Anterior cingulate cortex (tissue), 58 donors: ENCODE results near the gene NGB.

Experiments
- DNase-seq, 58 donors: peaks; one replicate each; lab custom pipeline; 2025; lab: John Stamatoyannopoulos, UW

The NGB gene

DNA sequence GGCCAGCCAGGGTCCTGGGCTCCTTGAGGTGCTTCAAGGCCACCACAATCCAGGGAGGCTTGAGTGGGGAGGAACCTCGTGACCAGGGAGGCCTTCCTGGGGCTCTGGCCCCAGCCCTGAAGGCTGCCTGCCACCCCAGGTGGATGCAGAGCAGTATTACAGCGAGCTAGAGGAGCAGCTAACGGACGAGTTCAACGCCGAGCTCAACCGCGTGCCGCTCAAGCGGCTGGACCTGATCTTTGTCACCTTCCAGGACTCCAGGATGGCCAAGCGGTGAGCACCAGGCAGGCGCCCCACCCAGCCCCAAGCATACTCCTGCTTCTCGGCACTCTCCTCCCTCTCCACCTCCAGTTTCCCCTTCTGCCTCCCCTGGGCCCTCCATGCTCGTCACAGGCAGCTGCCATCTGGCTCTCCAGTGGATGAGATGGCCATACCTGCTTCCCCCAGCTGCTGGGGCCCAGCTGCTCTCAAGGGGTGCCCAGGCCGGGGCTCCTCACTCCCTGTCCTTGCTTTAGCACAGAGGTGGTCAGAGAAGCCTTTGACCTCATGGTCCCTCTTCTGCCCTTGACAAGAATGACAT lies 30.6 kb downstream of the NGB start:
- DNase-seq = no peak

DNA sequence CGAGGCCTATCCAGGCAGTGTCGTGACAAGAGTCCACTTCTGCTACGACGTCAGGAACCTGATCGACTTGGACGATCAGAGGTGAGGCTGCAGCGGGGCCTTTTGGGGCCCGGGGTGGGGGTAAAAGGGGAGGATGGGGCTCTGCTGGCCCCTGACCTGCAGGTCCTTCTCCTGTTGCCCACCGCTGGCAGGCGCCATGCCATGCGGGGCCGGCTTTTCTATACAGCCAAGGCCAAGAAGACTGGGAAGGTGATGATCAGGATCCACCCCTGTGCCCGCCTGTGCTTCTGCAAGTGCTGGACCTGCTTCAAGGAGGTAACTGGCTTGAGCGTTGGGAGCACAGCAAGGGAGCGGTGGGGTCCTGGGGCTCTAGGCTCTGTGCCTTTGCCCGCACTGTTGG lies 31.6 kb downstream of the NGB start:
- no peak for DNase-seq

DNA sequence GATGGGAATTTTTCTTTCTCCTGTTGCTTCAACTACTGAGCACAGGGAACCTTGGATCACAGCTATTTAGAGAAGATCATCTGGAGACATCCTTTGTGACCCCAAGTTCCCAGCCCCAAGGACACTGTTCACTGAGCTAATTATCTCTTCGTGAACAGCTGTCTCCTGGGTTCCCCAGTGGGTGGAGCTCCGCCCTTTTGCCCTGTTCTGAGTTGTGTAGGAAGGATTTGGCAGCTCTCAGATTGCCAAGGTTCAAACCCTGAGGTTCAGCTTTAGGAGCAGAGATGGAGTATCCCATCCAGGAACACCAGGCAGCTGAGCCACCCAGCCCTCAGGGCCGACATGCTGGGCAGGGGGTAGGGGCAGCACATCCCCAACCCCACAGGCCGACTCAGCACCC lies 32.0 kb downstream of the NGB start:
- DNase-seq = no peak

DNA sequence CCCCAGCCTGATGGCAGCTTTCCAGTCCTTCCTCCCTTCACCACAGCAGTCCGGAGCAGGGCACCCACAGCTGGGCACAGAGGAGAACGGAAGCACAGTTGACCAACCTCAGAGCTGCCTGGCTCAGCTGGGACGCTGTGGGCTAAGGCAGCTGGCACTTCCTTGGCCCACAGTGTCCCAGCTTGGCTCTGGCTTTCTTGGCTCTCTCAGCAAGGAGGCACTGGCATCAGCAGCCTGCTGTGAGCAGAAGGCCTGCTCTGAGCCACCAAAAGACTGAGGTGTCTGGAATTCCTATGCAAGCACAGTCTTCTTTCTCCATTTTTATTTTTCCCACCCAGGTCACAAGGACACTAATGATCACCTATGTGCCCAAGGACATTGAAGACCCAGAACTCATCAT lies 32.6 kb downstream of the NGB start:
- peak in 3 of 58 donors; percentile 7 to 16 (median 14) for DNase-seq

DNA sequence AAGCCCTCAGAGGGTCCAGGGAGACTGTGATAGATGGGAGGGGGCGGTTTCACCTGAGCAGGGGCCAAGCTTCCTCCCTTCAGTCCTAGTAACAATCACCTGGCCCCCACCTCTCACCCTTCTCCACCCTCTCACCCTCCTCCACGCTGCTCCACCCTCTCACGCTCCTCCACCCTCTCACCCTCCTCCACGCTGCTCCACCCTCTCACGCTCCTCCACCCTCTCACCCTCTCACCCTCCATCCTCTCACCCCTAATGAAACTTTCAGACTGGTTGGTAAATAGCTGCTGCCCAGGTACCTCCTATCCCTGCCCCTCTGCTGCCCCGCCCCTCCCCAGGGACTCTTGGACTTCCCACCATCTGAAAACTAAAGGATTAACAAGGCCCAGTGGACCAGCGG lies 34.2 kb downstream of the NGB start:
- DNase-seq = no peak

DNA sequence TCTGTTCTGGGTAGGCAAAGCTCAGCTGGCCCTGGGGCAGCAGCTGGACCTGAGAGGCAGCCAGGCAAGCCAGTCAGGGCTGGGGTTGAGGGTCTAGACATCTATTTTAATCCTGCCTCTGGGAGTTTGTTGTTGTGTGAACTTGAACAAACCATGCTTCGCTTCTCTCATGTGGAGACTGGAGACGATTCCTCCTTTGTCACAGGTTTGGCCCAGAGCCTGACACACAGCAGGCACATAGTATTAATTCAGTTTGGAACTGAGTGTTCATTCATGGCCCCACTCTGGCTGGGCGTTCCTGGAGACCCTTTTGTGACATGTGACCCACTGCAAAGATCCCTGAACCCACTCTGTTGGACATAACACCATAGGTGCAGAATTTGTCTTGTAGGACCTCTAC lies 39.3 kb downstream of the NGB start:
- no peak for DNase-seq

DNA sequence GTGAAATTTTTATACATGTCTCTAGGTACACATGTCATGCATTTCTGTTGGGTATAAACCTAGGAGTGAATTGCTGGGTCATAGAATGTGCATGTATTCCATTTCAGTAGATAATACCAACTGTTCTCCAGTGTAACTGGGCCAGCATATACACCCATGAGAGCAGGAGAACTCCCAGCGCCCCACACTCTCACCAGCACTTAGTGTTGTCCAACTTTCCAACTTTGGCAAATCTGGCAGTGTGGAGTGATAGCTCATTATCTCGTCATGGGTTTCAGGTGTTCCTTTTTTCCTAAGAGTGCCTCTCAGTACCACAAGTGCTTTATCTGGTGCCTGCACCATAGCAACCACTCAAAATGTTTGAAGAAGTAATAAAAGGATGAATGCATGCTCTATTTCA lies 40.1 kb downstream of the NGB start:
- no peak for DNase-seq

DNA sequence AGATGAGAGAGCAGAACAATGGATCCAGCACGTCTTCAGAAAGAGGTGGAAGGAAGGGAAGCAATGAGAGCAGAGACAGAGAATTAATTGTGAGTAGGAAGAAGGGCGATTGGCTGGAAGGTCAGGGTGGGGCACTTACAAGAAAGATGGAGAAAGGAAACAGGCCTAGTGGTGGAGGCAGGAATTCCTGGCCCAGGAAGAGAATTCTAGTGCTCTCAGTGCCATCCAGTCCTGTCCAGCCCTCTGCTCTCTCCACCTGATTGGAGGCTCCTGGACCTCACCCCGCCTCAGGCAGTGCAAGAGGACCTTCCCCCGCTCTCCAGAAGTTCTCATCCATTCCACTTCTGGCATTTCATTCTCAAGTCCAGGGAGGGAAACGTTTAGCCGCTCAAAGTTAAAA lies 43.0 kb downstream of the NGB start:
- no peak for DNase-seq

DNA sequence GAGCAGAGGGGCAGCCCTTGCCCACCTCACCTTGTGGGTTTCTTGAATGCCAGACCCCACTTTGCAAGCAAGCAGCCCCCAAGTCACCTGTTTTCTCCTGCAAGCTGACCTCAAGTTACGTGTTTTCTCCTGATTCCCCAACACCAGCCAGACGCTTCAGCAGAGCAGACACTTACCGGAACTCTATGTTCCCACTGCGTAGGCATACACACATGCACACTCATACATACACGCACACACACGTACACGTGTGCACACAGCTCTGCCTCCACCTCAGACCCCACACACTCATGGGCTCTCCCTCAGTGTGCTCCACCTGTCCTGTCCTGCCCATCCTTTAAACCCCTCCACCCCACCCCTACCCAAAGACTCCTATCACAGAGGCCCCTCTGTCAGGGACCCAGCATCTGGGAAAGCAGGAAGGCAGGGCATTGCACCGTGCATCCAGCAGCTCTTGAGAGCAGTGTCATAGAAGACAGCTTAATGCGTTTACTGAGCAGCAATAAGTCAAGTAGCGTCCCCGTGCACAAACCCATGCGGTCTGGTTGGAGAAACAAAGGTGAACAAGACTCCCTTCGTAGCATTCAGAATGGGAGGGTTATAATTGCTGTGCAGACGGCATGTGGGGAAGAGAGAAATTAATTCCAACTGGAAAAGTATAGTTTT lies 45.0 kb downstream of the NGB start:
- no peak for DNase-seq

DNA sequence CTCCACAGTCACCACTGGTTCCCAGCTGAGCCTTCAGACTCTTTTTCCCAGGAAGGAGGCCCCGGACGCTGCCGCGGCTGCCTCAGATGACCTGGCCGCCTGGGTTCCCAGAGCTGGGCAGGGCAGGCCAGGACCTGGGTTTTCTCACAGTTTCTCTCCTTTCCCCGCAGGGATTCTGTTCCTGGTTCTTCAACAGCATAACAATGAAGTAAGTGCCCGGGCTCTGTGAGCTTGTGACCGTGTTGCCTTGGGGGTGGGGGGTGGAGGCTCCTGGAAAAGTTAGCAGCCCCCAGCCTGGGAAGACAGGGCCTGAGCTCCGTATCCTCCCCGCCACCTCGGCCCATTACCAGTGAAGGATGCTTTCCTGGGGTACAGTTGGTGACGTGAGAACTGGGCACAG lies 45.8 kb downstream of the NGB start:
- no peak for DNase-seq

DNA sequence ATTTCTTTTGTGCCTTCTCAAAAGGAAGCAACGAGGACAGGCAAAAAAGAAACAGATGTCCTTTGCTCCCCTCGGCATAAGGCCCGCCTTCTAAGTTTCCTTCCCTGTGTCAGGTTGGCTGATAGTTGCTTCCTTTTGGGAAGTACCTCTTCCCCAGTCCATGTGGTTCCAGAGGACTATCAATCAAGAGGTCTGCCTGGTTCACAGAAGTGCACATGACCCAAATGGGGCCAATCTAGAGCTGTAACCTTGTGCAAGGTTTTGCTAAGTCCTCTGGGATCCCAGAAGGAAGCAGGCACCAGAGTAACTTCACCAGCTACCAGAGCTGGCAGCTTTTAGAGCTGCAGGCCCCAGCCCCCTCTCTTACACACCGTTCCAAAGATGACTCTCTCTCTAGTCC lies 46.8 kb downstream of the NGB start:
- no peak for DNase-seq

DNA sequence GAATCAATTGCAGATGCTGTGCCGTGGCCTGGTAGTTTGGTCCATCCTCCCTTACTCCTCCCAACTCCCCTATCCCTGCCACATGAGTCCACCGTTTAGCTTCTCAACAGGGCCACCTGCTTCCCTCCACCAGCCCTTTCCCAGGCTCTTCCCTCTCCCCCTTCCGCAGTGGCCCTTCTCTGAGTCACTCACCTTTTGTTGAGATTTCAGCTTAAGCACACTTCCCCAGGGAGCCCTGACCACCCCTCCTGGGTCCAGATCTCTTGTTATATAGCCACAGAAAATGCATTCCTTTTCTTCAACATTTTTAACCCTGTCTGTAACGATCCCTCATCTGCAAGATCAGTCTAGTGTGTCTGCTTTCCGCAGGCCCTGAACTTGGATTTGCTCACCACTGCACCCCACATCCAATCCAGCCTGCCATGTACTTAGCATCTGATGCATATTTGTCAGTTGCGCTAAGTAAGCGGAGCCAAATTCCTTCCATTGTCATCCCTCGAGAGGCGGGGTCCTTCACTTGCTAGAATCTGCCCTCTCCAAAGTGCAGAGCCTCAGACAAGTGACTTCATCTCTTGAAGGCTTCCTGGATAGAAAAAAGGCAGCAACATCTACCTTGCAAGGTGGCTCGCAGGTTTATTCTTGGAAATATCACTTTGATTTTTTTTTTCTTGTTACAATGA lies 48.3 kb downstream of the NGB start:
- no peak for DNase-seq

DNA sequence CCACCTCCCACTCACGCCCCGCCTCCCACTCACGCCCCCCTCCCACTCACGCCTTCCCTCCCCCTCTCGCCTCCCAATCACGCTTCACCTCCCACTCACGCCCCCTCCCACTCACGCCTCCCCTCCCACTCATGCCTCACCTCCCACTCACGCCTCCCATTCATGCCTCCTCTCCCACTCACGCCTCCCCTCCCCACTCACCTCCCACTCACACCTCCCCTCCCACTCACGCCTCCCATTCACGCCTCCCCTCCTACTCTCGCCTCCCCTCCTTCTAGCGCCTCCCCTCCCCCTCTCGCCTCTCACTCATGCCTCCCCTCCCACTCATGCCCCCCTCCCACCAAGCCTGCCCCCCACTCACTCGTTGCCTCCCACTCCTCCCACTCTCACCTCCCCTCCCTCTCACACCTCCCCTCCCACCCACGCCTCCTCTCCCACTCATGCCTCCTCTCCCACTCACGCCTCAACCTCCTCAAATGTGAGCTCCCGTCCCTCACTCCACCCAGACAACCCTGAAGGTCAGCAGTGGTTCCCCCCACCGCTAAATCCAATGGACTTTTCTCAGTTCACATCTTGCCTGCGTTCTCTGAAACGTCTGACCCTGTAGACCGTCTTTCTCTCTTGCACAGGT lies 49.6 kb downstream of the NGB start:
- DNase-seq = peak in 1 of 58 donors; percentile 64

DNA sequence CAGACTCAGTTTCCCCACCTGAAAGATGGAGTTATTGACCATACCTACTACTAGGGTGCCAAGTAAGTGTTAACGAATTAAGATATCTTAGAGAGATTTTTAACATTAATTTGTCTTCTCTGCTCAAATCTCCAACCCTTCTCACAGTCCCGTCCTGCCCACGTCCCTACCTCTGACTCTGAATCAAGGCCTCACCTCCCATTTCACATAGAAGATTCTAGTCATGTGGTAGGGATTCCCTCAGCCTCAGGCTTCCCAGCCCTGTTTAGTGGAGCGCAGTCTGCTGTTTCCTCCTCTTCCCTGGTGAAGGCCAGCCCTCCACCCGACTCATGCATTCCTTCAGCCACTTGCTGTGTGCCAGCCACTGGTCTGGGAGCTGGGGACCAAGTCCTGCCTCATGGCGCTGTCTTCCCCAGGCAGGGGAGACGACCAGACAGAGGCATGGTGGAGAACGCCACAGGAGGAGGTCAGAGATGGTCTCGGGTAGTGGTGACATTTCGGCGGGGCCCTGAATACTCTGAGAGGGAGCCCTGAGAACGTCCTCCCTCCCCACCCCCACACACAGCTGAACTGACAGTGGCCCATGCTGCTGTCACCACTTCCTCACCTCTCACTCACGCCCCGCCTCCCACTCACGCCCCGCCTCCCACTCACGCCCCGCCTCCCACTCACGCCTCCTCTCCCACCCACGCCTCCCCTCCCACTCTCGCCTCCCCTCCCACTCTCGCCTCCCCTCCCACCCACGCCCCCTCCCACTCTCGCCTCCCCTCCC lies 50.6 kb downstream of the NGB start:
- DNase-seq = no peak

DNA sequence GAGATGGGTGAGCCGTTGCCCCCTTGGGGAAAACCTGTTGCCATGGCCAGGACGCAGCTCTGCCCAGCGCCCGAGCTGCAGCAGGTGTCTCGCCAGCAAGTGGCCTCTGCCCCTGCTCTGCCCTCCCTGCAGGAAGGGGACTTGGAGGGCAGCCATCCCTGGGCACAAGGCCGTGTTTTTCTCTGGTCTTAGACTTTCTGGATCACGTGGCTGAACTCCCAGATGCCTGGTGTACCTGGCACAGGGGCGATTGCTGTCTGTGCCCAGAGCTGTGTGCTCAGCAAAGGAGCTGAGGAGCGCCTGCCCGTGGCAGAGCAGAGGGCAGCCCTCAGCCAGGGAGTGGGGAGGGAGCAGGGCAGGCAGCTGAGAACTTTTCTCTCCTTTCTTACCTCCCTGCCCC lies 51.4 kb downstream of the NGB start:
- peak in 25 of 58 donors; percentile 4 to 71 (median 17) for DNase-seq

DNA sequence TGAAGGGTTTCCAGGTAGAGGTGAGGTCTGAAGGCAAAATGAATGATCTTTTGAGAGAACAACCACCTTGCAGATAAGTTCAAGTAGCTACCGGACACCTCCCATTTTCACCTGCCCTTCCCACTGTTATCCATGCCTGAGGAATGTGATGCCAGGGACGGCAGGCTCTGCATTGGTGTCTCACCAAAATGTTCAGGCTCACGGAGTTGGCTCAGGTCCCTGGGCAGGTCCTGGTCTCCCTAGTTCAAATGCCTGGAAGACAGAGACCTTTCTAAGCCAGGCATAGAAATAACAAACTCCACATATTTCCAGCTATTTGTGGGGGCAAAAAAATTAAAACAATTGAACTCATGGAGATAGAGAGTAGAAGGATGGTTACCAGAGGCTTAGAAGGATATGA lies 53.5 kb downstream of the NGB start:
- DNase-seq = no peak
